Transverse colon (tissue), 3 donors: ENCODE results near the gene CENATAC.

ENCODE experiments used
- POLR2A ChIP-seq: fragments of 450-650 bp; IDR thresholded peaks from one replicate; pipeline ENCODE4 v1.6.1; 2016; ENCODE audit warnings: antibody characterized with exemption, mild to moderate bottlenecking, moderate library complexity
- TF ChIP-seq, protein P1 (sequence below), 5 experiments: fragments of 200-600 bp in 3 of 5; fragments of 450-650 bp in 2 of 5; sonication (generic) in 3 of 5; IDR thresholded peaks; 1 replicate in 2 of 5; 2 replicates in 3 of 5; pipeline ENCODE4 v1.5.1; 2016 to 2017; ENCODE audit warnings: antibody characterized with exemption in 5 of 5, inconsistent platforms in 3 of 5, mild to moderate bottlenecking in 2 of 5, moderate library complexity in 1 of 5

DNA sequence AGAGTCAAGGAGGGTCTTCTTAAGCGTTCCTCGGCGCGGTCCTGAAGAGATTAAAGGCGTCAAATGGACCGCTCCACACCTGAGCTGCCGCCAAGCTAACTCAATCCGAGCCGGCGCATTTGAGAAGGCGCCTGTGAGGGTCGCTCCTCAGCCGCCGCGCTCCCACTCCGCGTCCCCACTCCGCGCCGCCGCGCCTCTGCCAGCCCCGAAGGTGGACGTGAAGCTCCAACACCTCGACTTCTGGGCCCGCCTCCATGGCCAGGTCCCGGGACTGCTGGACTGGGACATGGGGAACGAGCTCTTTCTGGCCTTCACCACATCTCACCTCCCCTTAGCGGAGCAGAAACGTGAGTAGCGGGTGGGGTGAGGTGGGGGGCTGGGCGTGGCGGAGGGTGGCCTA lies 26.3 kb upstream of the CENATAC start, which contains the start of gene FOXR1:
- no peak for TF ChIP-seq POLR2A
- TF ChIP-seq, protein P1, sequence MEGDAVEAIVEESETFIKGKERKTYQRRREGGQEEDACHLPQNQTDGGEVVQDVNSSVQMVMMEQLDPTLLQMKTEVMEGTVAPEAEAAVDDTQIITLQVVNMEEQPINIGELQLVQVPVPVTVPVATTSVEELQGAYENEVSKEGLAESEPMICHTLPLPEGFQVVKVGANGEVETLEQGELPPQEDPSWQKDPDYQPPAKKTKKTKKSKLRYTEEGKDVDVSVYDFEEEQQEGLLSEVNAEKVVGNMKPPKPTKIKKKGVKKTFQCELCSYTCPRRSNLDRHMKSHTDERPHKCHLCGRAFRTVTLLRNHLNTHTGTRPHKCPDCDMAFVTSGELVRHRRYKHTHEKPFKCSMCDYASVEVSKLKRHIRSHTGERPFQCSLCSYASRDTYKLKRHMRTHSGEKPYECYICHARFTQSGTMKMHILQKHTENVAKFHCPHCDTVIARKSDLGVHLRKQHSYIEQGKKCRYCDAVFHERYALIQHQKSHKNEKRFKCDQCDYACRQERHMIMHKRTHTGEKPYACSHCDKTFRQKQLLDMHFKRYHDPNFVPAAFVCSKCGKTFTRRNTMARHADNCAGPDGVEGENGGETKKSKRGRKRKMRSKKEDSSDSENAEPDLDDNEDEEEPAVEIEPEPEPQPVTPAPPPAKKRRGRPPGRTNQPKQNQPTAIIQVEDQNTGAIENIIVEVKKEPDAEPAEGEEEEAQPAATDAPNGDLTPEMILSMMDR (IDR thresholded peaks at IDR 0.05) = no peak
